GM21528 (cell line): Measurements from ENCODE around the gene THRA.

Experiments
- ATAC-seq: cut with Tn5 transposase; IDR thresholded peaks from one replicate; pipeline ENCODE4 v1.9.1; 2021; ENCODE audit warnings: mild to moderate bottlenecking, moderate library complexity; ENCODE audit not compliant: unreplicated experiment, low FRiP score

The THRA gene

DNA sequence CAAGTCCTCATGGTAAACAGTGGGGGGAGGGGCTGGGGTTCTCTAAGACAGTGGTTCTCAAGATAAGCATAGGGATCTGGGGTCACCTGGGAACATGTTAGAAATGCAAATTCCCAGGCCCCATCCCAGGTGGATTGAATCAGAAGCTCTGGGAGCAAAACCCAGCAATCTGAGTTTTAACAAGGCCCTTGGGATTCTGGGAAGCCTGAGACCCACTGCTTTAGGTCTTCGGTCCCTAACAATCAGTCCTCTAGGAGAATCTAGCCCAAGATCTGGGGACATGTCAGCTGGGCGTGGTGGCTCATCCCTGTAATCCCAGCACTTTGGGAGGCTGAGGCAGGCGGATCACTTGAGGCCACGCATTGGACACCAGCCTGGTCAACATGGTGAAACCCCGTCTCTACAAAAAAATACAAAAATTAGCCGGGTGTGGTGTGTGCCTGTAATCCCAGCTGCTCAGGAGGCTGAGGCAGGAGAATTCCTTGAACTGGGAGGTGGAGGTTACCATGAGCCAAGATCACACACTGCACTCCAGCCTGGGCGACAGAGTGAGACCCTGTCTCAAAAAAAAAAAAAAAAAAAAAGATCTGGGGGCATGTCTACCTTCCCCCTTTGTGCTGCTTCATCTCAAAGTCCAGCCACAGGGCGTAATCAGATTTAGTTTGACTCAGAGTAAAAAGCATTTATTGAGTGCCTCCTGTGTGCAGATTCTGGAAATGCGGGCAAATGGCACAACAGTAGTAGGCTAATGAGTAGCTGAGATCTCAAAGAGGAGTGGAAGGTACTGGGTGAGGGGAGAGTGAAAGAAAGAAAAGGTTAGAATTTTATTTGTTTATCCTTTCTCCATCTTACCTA, 46.4 kb downstream of the THRA start:
- ATAC-seq, result no peak

GRCh38 chr17:40110026-40110845, 47.5 kb downstream of the THRA start:
- no peak for ATAC-seq

- ATAC-seq, result peak; percentile 35
Observed at GRCh38 chr17:40111221-40112128, 48.7 kb downstream of the THRA start.

DNA sequence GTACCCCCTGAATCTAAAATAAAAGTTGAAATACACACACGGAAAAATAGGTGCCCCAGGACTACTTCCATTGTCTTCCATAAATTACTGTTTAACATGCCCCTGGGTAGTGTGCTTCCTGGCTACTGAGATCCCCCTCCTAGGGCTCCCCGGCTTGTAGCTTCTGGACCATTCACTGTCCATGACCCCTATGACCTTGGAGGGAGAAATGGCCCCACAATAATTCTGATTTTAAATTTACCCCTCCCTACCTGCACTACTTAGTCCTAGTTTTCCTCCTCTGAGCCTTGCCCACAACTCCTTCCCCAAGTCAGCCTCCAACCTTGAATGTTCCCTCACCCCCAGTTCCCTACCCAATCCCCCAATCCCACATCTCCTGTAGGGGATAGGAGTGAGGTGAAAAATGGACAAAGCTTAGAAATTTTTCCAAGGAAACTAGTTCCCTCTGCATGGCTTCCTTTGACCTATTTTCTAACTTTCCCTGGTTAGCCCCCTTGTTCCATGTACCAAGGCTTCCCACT, 49.5 kb downstream of the THRA start:
- ATAC-seq, result no peak

- ATAC-seq, result no peak
Observed at GRCh38 chr17:40112718-40113109, 49.9 kb downstream of the THRA start.

- peak; percentile 80 for ATAC-seq
Observed at GRCh38 chr17:40113110-40113906, 50.5 kb downstream of the THRA start.

GRCh38 chr17:40113907-40114245, 51.1 kb downstream of the THRA start:
- ATAC-seq, result no peak

DNA sequence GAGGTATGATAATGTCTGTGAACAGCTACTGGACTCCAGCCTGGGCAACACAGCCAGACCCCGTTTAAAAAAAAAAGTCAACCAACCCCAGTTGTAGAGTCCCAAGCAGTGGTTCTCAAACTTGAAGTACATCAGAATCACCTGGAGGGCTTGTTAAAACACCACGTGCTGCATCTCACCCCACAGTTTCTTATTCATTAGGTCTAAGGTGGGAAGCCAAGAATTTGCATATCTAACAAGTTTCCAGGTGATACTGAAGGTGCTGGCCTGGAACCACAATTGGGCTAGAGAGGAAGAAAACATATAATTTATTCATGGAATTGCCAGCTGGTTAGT, 52.3 kb downstream of the THRA start:
- no peak for ATAC-seq

GRCh38 chr17:40121181-40122135, 58.7 kb downstream of the THRA start, which contains the start of gene MSL1:
TSS of gene MSL1 (plus strand) at chr17:40121971. CDS start at chr17:40122613, 642 bp downstream.
- peak; percentile 55 for ATAC-seq

GRCh38 chr17:40122136-40122998, 59.6 kb downstream of the THRA start:
- peak; percentile 22 for ATAC-seq

DNA sequence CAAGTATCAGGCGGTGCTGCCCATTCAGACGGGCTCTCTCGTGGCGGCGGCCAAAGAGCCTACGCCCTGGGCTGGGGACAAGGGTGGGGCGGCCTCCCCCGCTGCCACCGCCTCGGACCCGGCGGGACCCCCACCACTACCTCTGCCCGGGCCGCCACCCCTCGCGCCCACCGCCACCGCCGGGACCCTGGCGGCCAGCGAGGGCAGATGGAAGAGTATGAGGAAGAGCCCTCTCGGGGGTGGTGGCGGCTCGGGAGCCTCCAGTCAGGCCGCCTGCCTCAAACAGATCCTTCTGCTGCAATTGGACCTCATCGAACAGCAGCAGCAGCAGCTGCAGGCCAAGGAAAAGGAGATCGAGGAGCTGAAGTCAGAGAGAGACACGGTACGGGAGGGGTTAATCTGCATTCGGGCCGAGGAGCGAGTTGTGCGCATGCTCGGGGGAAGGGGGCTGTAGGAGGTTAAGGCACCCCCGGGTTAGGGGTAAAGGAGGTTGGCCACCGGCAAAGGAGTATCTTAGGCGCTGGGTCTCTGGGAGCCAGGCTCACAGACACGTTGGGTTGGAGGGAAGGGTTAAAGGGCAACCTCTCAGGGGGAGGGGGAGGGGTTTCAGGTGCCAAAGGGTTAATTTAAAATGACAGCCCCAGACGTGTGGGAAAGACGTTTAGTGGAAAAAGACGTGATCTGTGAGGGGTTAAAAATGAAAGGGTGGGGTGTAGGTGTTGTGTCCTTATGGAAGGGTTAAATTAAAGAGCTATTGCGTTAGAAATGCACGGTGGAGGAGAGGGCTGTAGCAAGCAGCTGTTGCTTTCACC, 60.4 kb downstream of the THRA start:
- ATAC-seq, result peak; percentile 34

DNA sequence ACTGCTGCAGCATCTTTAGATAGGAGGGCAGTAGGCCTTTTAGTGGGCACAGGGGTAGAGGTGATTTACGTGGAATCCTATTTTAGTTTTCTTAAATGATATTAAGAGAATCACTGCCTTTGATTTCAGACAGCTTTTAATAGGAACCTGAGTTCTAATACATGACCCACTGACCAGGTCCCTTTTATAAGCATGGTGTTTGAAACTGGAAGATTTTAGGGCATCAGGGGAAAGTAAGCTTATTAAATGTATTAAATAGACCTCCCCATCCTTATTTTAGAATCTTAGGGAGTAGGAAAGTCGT, 61.0 kb downstream of the THRA start:
- no peak for ATAC-seq

- no peak for ATAC-seq
Observed at GRCh38 chr17:40124279-40125141, 61.7 kb downstream of the THRA start.

- no peak for ATAC-seq
Observed at GRCh38 chr17:40129498-40129897, 66.7 kb downstream of the THRA start.

DNA sequence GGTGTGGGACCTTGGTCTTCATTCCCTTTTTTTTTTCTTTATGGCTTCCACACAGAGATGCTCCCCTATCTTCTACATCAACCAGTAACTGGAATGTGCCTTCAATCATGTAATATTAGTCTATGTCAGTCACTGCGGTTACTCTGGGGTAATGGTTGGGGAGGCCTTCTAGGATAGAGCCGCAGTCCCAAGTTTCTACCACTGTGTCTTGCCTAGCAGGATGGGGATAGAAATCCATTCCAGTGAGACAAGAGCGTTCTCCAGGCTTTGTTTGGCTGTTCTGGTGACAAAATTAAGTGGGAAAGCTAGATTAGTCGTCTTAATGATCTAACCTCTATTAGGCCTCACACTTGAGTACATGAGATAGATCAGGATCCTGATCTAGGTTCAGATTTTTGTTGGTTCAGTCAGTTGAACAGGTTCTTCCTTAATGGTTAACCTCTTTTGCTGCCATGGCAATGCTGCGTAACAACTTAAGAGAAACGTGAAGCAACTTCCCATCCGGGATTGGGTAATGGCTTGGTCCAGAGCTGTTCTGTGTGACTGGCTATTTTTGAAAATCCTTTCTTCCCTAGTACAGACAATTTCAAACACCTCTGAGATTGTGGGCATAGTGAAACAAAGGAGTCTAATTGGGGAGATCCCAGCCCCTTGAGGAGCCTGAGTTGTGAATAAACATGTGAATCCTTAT, 67.7 kb downstream of the THRA start:
- no peak for ATAC-seq

GRCh38 chr17:40134184-40134583, 71.4 kb downstream of the THRA start:
- no peak for ATAC-seq
